ENCODE measurements around the gene FMR1. TPM values are rescaled to one million over a fixed set of nuclear protein-coding genes. Genes with fewer than 3 reads are reported as not detected.

FMR1 gene
- 69.0 TPM for total RNA-seq
- 23.1 TPM for polyA plus RNA-seq (ENCODE audit: insufficient read depth, low read depth, low replicate concordance)
- long read RNA-seq, donor 1, full-length matches to known transcripts, result 3 of 3 reads
- long read RNA-seq, donor 1, partial matches to known transcripts, result 0 of 3 reads
- long read RNA-seq, donor 1, other reads (novel, unspliced or antisense), result 0 of 3 reads
- long read RNA-seq, donor 2, partial matches to known transcripts, result 0 of 1 reads
- long read RNA-seq, donor 2, other reads (novel, unspliced or antisense), result 0 of 1 reads
- long read RNA-seq, donor 3, partial matches to known transcripts, result 5 of 6 reads
- long read RNA-seq, donor 3, other reads (novel, unspliced or antisense), result 0 of 6 reads
- long read RNA-seq, donor 4, full-length matches to known transcripts, result 5 of 5 reads
- long read RNA-seq, donor 4, partial matches to known transcripts, result 0 of 5 reads
- long read RNA-seq, donor 4, other reads (novel, unspliced or antisense), result 0 of 5 reads
- long read RNA-seq, donor 5, result 0 reads
- long read RNA-seq, donor 6, partial matches to known transcripts, result 0 of 1 reads
- long read RNA-seq, donor 6, other reads (novel, unspliced or antisense), result 0 of 1 reads
- long read RNA-seq, donor 7, full-length matches to known transcripts, result 25 of 79 reads
- long read RNA-seq, donor 7, partial matches to known transcripts, result 4 of 79 reads
- long read RNA-seq, donor 7, other reads (novel, unspliced or antisense), result 50 of 79 reads
- long read RNA-seq, donor 8, partial matches to known transcripts, result 0 of 1 reads
- long read RNA-seq, donor 8, other reads (novel, unspliced or antisense), result 0 of 1 reads
- long read RNA-seq, donor 9, result 0 reads
- long read RNA-seq, donor 10, partial matches to known transcripts, result 0 of 1 reads
- long read RNA-seq, donor 10, other reads (novel, unspliced or antisense), result 0 of 1 reads

DNA sequence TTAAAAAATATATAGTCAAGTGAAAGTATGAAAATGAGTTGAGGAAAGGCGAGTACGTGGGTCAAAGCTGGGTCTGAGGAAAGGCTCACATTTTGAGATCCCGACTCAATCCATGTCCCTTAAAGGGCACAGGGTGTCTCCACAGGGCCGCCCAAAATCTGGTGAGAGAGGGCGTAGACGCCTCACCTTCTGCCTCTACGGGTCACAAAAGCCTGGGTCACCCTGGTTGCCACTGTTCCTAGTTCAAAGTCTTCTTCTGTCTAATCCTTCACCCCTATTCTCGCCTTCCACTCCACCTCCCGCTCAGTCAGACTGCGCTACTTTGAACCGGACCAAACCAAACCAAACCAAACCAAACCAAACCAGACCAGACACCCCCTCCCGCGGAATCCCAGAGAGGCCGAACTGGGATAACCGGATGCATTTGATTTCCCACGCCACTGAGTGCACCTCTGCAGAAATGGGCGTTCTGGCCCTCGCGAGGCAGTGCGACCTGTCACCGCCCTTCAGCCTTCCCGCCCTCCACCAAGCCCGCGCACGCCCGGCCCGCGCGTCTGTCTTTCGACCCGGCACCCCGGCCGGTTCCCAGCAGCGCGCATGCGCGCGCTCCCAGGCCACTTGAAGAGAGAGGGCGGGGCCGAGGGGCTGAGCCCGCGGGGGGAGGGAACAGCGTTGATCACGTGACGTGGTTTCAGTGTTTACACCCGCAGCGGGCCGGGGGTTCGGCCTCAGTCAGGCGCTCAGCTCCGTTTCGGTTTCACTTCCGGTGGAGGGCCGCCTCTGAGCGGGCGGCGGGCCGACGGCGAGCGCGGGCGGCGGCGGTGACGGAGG is at the start of gene FMR1:
Gene FMR1 (plus strand): TSS at position 728 of the 831 bp plus-strand sequence. CDS start 261 bp downstream, outside the sequence.
- H3K4me1 ChIP-seq (ENCODE audit: control insufficient read depth in 2 of 3, insufficient read depth in 2 of 3, low read depth in 1 of 3, low read length in 3 of 3), result no peaks in the 10 kb centered on the region
- peak within 1 kb of the TSS; percentile 59 to 76 (median 61) for H3K4me3 ChIP-seq (ENCODE audit: low read length in 3 of 3)
- no peaks in the 10 kb centered on the region for H3K36me3 ChIP-seq (ENCODE audit: control insufficient read depth in 2 of 3, insufficient read depth in 3 of 3, low read length in 3 of 3)
- no peaks in the 10 kb centered on the region for H3K9me3 ChIP-seq (ENCODE audit: control insufficient read depth in 2 of 3, insufficient read depth in 1 of 3, low read length in 3 of 3)
- no peak for TF ChIP-seq CTCF (IDR thresholded peaks at IDR 0.05; ENCODE audit: borderline replicate concordance, extremely low read depth, insufficient read depth)
- no peak for FAIRE-seq
- intact Hi-C loops (cut with DNase I), result no loop called here
- peak within 1 kb of the TSS; percentile 95 to 96 for H3K27ac ChIP-seq (ENCODE audit: low read depth in 2 of 2, low read length in 2 of 2)
- H3K27me3 ChIP-seq (ENCODE audit: control insufficient read depth, insufficient read depth, low read length), result no peaks in the 10 kb centered on the region
- H3K9ac ChIP-seq (ENCODE audit: low read length in 3 of 3), result peak within 1 kb of the TSS; percentile 62 to 89 (median 73)
- peak; percentile 92 to 97 (median 95) for DNase-seq

DNA sequence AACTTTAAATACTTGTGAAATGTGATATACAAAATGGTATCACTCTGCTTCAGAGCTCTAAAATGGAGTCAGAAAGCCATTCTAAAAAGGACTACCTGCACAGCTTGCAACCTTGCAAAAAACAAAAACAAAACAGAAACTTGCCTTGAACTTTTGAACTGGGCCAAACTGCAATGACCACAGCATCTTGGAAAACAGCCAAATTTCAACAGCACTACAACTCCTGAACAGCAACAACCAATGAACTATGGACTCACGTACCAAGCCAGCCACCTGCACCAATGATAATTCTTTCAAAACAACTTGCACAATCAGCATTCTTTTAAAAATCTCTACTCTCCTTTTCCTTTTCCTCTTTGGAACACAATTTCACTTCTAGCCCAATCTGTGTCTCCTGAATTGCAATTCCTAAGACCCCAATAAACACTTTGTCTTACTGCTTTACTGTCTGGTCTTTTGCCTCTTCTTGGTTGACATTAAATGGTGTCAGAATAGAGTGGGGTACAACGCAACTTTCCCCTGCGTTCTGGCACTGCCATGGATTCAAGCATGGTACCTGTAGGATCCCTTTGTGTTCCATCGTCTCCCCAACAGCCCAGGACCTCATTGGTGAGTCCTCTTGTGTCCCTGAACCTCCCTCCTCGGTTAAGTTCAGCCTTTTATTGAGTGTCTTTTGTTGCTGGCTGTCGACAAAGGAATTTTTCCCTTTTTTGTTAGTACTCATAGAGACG is 35.7 kb upstream of the FMR1 start:
- TF ChIP-seq CTCF (IDR thresholded peaks at IDR 0.05; ENCODE audit: borderline replicate concordance, extremely low read depth, insufficient read depth), result no peak
- DNase-seq (peak in 2 of 5 donors; percentile 9 to 34), FAIRE-seq (peak; percentile 97)
- Histone ChIP-seq H3K4me1 (ENCODE audit: control insufficient read depth in 2 of 3, insufficient read depth in 2 of 3, low read depth in 1 of 3, low read length in 3 of 3) (no peaks in the 10 kb centered on the region), H3K36me3 (ENCODE audit: control insufficient read depth in 2 of 3, insufficient read depth in 3 of 3, low read length in 3 of 3) (no peaks in the 10 kb centered on the region), H3K4me3 (ENCODE audit: low read length in 3 of 3) (peak overlapping the region in 1 of 3 donors; percentile 37), H3K27me3 (ENCODE audit: control insufficient read depth, insufficient read depth, low read length) (no peaks in the 10 kb centered on the region), H3K9ac (ENCODE audit: low read length in 3 of 3) (no peak overlapping the region), H3K27ac (ENCODE audit: low read depth in 2 of 2, low read length in 2 of 2) (peak overlapping the region in 1 of 2 donors; percentile 74), H3K9me3 (ENCODE audit: control insufficient read depth in 2 of 3, insufficient read depth in 1 of 3, low read length in 3 of 3) (no peaks in the 10 kb centered on the region)
- intact Hi-C loops (cut with DNase I), result no loop called here
